Mesendoderm (in vitro differentiated cells): ENCODE results near the gene CHI3L2.

ENCODE experiments used
- DNase-seq: peaks from one replicate; pipeline ENCODE4 v3.0.0; 2013
- H2AK5ac ChIP-seq: 2 replicates; pipeline ENCODE4 v1.6.1; 2013; ENCODE audit warnings: low read length, inconsistent platforms
- H2BK120ac ChIP-seq: 2 replicates; pipeline ENCODE4 v1.6.1; 2013; ENCODE audit warnings: low read depth, mild to moderate bottlenecking, low read length, moderate library complexity, mixed read lengths
- H2BK15ac ChIP-seq: replicated peaks from 2 replicates; pipeline ENCODE4 v1.6.1; 2013; ENCODE audit warnings: low read depth, mild to moderate bottlenecking, moderate library complexity
- H2BK5ac ChIP-seq: 2 replicates; pipeline ENCODE4 v1.6.1; 2013; ENCODE audit warnings: low read length, inconsistent platforms
- H3K18ac ChIP-seq: 2 replicates; pipeline ENCODE4 v1.6.1; 2013; ENCODE audit warnings: mild to moderate bottlenecking, low read length, mixed read lengths
- H3K23ac ChIP-seq: one replicate; pipeline ENCODE4 v1.6.1; 2013; ENCODE audit warnings: low read length
- H3K27ac ChIP-seq: 2 replicates; pipeline ENCODE4 v1.5.1; 2013; ENCODE audit warnings: low read depth, mild to moderate bottlenecking, inconsistent platforms, low read length, moderate library complexity
- H3K27me3 ChIP-seq: 2 replicates; pipeline ENCODE4 v1.6.1; 2013; ENCODE audit warnings: low read length, control low read depth, mild to moderate bottlenecking, inconsistent platforms; ENCODE audit not compliant: insufficient read depth, poor library complexity
- H3K36me3 ChIP-seq: 2 replicates; pipeline ENCODE4 v1.6.1; 2013; ENCODE audit warnings: low read length, inconsistent platforms; ENCODE audit not compliant: control insufficient read depth, insufficient read depth
- H3K4ac ChIP-seq: one replicate; pipeline ENCODE4 v1.6.1; 2013; ENCODE audit warnings: low read depth, mild to moderate bottlenecking, low read length, moderate library complexity
- H3K4me1 ChIP-seq: 2 replicates; pipeline ENCODE4 v1.6.1; 2013; ENCODE audit warnings: low read depth, low read length, inconsistent platforms; ENCODE audit not compliant: control insufficient read depth
- H3K4me2 ChIP-seq: 2 replicates; pipeline ENCODE4 v1.6.1; 2013; ENCODE audit warnings: low read length
- H3K4me3 ChIP-seq: 2 replicates; pipeline ENCODE4 v1.5.1; 2013; ENCODE audit warnings: mild to moderate bottlenecking, low read length
- H3K56ac ChIP-seq: one replicate; pipeline ENCODE4 v1.6.1; 2013; ENCODE audit warnings: low read length
- H3K79me1 ChIP-seq: 2 replicates; pipeline ENCODE4 v1.6.1; 2013; ENCODE audit warnings: low read length, inconsistent platforms
- H3K79me2 ChIP-seq: 2 replicates; pipeline ENCODE4 v1.6.1; 2013; ENCODE audit warnings: mild to moderate bottlenecking, low read length; ENCODE audit not compliant: control insufficient read depth, insufficient read depth
- H3K9ac ChIP-seq: 2 replicates; pipeline ENCODE4 v1.6.1; 2013; ENCODE audit warnings: low read length, inconsistent platforms
- H4K5ac ChIP-seq: one replicate; pipeline ENCODE4 v1.6.1; 2013; ENCODE audit warnings: low read length
- H4K8ac ChIP-seq: one replicate; pipeline ENCODE4 v1.6.1; 2013; ENCODE audit warnings: low read depth, mild to moderate bottlenecking, control low read depth, low read length, moderate library complexity
- WGBS: extraction: QIAGEN DNeasy Blood & Tissue Kit; methylation state at CpG from one replicate; pipeline ENCODE4 v1.1.7; 2013; ENCODE audit warnings: low lambda C conversion rate, missing lambda C conversion rate; ENCODE audit not compliant: insufficient coverage; ENCODE audit errors: extremely low coverage; 5-methylcytosine and 5-hydroxymethylcytosine counted together

Gene CHI3L2

GRCh38 chr1:111203681-111204200, 23.8 kb upstream of the CHI3L2 start:
- no peak overlapping the region for H3K27ac ChIP-seq
- no CpG with 5 or more reads among the region's 41 CpGs for WGBS
- DNase-seq = no peak

GRCh38 chr1:111204201-111204982, 23.1 kb upstream of the CHI3L2 start:
- Histone ChIP-seq H2BK15ac (no peak overlapping the region), H3K4me3 (no peak overlapping the region), H3K27me3 (no peaks in the 10 kb centered on the region), H2BK5ac (no peak overlapping the region), H3K27ac (no peak overlapping the region), H4K5ac (no peak overlapping the region), H3K56ac (peak overlapping the region; percentile 44), H3K4me1 (no peaks in the 10 kb centered on the region), H2AK5ac (no peak overlapping the region), H3K23ac (no peak overlapping the region), H3K9ac (no peak overlapping the region), H3K4me2 (peak overlapping the region; percentile 18), H3K4ac (peak overlapping the region; percentile 40), H4K8ac (no peak overlapping the region), H3K79me1 (no peaks in the 10 kb centered on the region), H3K79me2 (no peaks in the 10 kb centered on the region), H3K18ac (peak overlapping the region; percentile 5), H2BK120ac (peak overlapping the region; percentile 56), H3K36me3 (no peaks in the 10 kb centered on the region)
- no peak for DNase-seq
- no CpG with 5 or more reads among the region's 61 CpGs for WGBS

More at GRCh38 chr1:111203681-111204200, 23.8 kb upstream of the CHI3L2 start:
- Histone ChIP-seq H3K27me3 (no peaks in the 10 kb centered on the region), H2BK5ac (no peak overlapping the region), H3K79me1 (no peaks in the 10 kb centered on the region), H3K36me3 (no peaks in the 10 kb centered on the region), H3K9ac (no peak overlapping the region), H3K23ac (no peak overlapping the region), H3K79me2 (no peaks in the 10 kb centered on the region), H3K18ac (peak overlapping the region; percentile 5), H3K4me1 (no peaks in the 10 kb centered on the region), H3K4ac (peak overlapping the region; percentile 40), H3K4me3 (no peak overlapping the region), H2BK15ac (no peak overlapping the region), H4K5ac (no peak overlapping the region), H4K8ac (no peak overlapping the region), H2BK120ac (peak overlapping the region; percentile 56), H2AK5ac (no peak overlapping the region), H3K56ac (peak overlapping the region; percentile 62), H3K4me2 (no peak overlapping the region)

- Histone ChIP-seq H2BK15ac (no peak overlapping the region), H3K4me3 (no peak overlapping the region), H3K4ac (no peak overlapping the region), H2AK5ac (no peak overlapping the region), H3K27ac (no peak overlapping the region), H4K8ac (no peak overlapping the region), H2BK5ac (no peak overlapping the region), H3K23ac (no peak overlapping the region), H3K27me3 (no peaks in the 10 kb centered on the region), H3K36me3 (no peaks in the 10 kb centered on the region), H3K18ac (no peak overlapping the region), H3K79me2 (no peaks in the 10 kb centered on the region), H3K4me1 (no peaks in the 10 kb centered on the region), H4K5ac (no peak overlapping the region), H3K9ac (no peak overlapping the region), H3K4me2 (no peak overlapping the region), H2BK120ac (no peak overlapping the region), H3K56ac (no peak overlapping the region), H3K79me1 (no peaks in the 10 kb centered on the region)
- no CpG with 5 or more reads among the region's 9 CpGs for WGBS
- DNase-seq = no peak
Observed at GRCh38 chr1:111204983-111205713, 22.4 kb upstream of the CHI3L2 start.

- H3K18ac ChIP-seq = no peak overlapping the region
- no CpG with 5 or more reads among the region's 2 CpGs for WGBS
- H4K8ac ChIP-seq = no peak overlapping the region
- no peak overlapping the region for H2BK5ac ChIP-seq
- no peak overlapping the region for H3K4me2 ChIP-seq
- H2BK15ac ChIP-seq = no peak overlapping the region
- H3K36me3 ChIP-seq = no peaks in the 10 kb centered on the region
- no peak for DNase-seq
- no peak overlapping the region for H3K23ac ChIP-seq
- no peak overlapping the region for H2BK120ac ChIP-seq
- H3K9ac ChIP-seq = no peak overlapping the region
- H3K4me1 ChIP-seq = no peaks in the 10 kb centered on the region
- no peak overlapping the region for H3K4me3 ChIP-seq
- no peak overlapping the region for H3K56ac ChIP-seq
- H3K4ac ChIP-seq = no peak overlapping the region
- H3K79me1 ChIP-seq = no peaks in the 10 kb centered on the region
- no peaks in the 10 kb centered on the region for H3K79me2 ChIP-seq
- no peak overlapping the region for H4K5ac ChIP-seq
- H3K27me3 ChIP-seq = no peaks in the 10 kb centered on the region
- H3K27ac ChIP-seq = no peak overlapping the region
- no peak overlapping the region for H2AK5ac ChIP-seq
Observed at GRCh38 chr1:111205714-111206050, 21.8 kb upstream of the CHI3L2 start.

- Histone ChIP-seq H2BK120ac (no peak overlapping the region), H3K36me3 (no peaks in the 10 kb centered on the region), H4K8ac (no peak overlapping the region), H2BK15ac (no peak overlapping the region), H3K27ac (no peak overlapping the region), H3K23ac (no peak overlapping the region), H3K18ac (no peak overlapping the region), H3K9ac (no peak overlapping the region), H2BK5ac (no peak overlapping the region), H3K4me1 (peaks cover 4% of the 10 kb centered on the region), H4K5ac (no peak overlapping the region), H3K4ac (no peak overlapping the region), H3K4me3 (no peak overlapping the region), H3K27me3 (no peaks in the 10 kb centered on the region), H2AK5ac (no peak overlapping the region), H3K4me2 (no peak overlapping the region), H3K56ac (no peak overlapping the region), H3K79me1 (no peaks in the 10 kb centered on the region), H3K79me2 (no peaks in the 10 kb centered on the region)
- no CpG with 5 or more reads among the region's 1 CpG for WGBS
- DNase-seq = no peak
Observed at GRCh38 chr1:111208921-111209320, 18.6 kb upstream of the CHI3L2 start.
